ENCODE measurements around the gene HLA-DMA. TPM values are rescaled to one million over a fixed set of nuclear protein-coding genes. Genes with fewer than 3 reads are reported as not detected.
A peak's percentile ranks its signal among the peaks of the same experiment; 100 is the strongest.

Gene HLA-DMA
- total and polyA plus RNA-seq, 4 experiments from 2014 or later, result 8.1 to 26.0 (median 9.3) TPM

- Mint-ChIP-seq H3K36me3 (peaks cover 0 to 5% of the 10 kb centered on the region in 2 donors), H3K4me1 (peaks cover 24 to 38% (median 32%) of the 10 kb centered on the region in 4 donors), H3K4me3 (no peak overlapping the region), H3K27ac (peak overlapping the region in 3 of 7 donors; percentile 17 to 31 (median 18)), H3K27me3 (no peaks in the 10 kb centered on the region), H3K9me3 (no peaks in the 10 kb centered on the region)
- Histone ChIP-seq H3K36me3 (ENCODE audit: insufficient read depth, low read length) (no peaks in the 10 kb centered on the region), H3K27ac (ENCODE audit: low read depth, low read length) (no peak overlapping the region), H3K9me3 (ENCODE audit: control insufficient read depth in 1 of 2, low read length in 2 of 2) (no peaks in the 10 kb centered on the region), H3K4me3 (ENCODE audit: low read length in 2 of 2) (no peak overlapping the region), H3K27me3 (ENCODE audit: insufficient read depth, low read length) (no peaks in the 10 kb centered on the region), H3K4me1 (ENCODE audit: insufficient read depth, low read length) (peaks cover 27% of the 10 kb centered on the region)
- POLR2A ChIA-PET (ENCODE audit: partially characterized antibody), result interaction anchor here (1.0 to 11.1 kb wide), 5 partner anchors 13 to 116 kb away, joined by 3 to 607 read pairs (median 27); partner anchors contain the start of genes BRD2 and HLA-DMB
- intact Hi-C loops (cut with micrococcal nuclease), result no loop called here
- peak in 4 of 5 donors; percentile 32 to 43 (median 37) for DNase-seq
- CTCF ChIA-PET (ENCODE audit: partially characterized antibody), result interaction anchor here (0.6 to 13.5 kb wide), 14 partner anchors 17 to 542 kb away, joined by 3 to 567 read pairs (median 6); partner anchors contain the start of genes BRD2 and HLA-DMB
Observed at GRCh38 chr6:32954986-32955802, 2.3 kb upstream of the HLA-DMA start.

GRCh38 chr6:32954267-32954666, 1.4 kb upstream of the HLA-DMA start:
- DNase-seq, result no peak
- no peaks in the 10 kb centered on the region for H3K27me3 Mint-ChIP-seq
- peaks cover 24 to 42% (median 34%) of the 10 kb centered on the region in 4 donors for H3K4me1 Mint-ChIP-seq
- intact Hi-C loops (cut with micrococcal nuclease), result no loop called here
- H3K36me3 Mint-ChIP-seq, result peaks cover 0 to 5% of the 10 kb centered on the region in 2 donors
- Histone ChIP-seq H3K27ac (ENCODE audit: low read depth, low read length) (no peak overlapping the region), H3K27me3 (ENCODE audit: insufficient read depth, low read length) (no peaks in the 10 kb centered on the region), H3K4me1 (ENCODE audit: insufficient read depth, low read length) (peaks cover 27% of the 10 kb centered on the region), H3K9me3 (ENCODE audit: control insufficient read depth in 1 of 2, low read length in 2 of 2) (no peaks in the 10 kb centered on the region), H3K4me3 (ENCODE audit: low read length in 2 of 2) (no peak overlapping the region), H3K36me3 (ENCODE audit: insufficient read depth, low read length) (no peaks in the 10 kb centered on the region)
- peak overlapping the region in 2 of 7 donors; percentile 38 to 55 for H3K27ac Mint-ChIP-seq
- H3K9me3 Mint-ChIP-seq, result no peaks in the 10 kb centered on the region
- H3K4me3 Mint-ChIP-seq, result no peak overlapping the region
- POLR2A ChIA-PET (ENCODE audit: partially characterized antibody), result interaction anchor here (1.0 to 11.1 kb wide), 6 partner anchors 12 to 115 kb away, joined by 3 to 607 read pairs (median 20); partner anchors contain the start of genes BRD2, HLA-DMB and PSMB8
- CTCF ChIA-PET (ENCODE audit: partially characterized antibody), result interaction anchor here (0.6 to 13.5 kb wide), 20 partner anchors 17 to 1762 kb away, joined by 3 to 567 read pairs (median 8); partner anchors contain the start of genes BRD2, HLA-DMB and TAP2

DNA sequence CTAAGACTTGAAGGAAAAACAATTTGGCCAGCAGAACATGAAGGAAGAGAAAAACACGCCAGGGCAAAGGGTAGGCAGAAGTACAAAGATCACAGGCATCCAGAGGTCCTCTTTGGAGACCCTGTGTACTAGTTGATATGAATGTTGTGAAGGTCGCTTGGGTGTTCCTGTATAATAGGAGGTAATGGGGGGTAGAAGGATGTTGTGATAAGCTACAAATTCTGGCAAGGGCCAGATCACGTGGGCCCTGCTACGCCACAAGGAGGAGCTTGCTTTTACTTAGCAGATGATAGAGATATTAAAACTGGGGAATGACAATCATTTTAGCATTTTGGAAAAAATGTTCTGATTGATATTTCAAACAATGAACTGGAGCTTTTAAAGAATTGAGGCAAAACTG, 878 bp upstream of the HLA-DMA start:
- Histone ChIP-seq H3K36me3 (ENCODE audit: insufficient read depth, low read length) (no peaks in the 10 kb centered on the region), H3K4me1 (ENCODE audit: insufficient read depth, low read length) (peaks cover 27% of the 10 kb centered on the region), H3K4me3 (ENCODE audit: low read length in 2 of 2) (no peak overlapping the region), H3K27ac (ENCODE audit: low read depth, low read length) (no peak overlapping the region), H3K27me3 (ENCODE audit: insufficient read depth, low read length) (no peaks in the 10 kb centered on the region), H3K9me3 (ENCODE audit: control insufficient read depth in 1 of 2, low read length in 2 of 2) (no peaks in the 10 kb centered on the region)
- ChIA-PET CTCF (ENCODE audit: partially characterized antibody) (interaction anchor here (0.6 to 13.5 kb wide), 26 partner anchors 16 to 1762 kb away, joined by 3 to 567 read pairs (median 5); partner anchors contain the start of genes BRD2, HLA-DMB and TAP2), POLR2A (ENCODE audit: partially characterized antibody) (interaction anchor here (0.5 to 11.1 kb wide), 12 partner anchors 8 to 1388 kb away, joined by 3 to 607 read pairs (median 6); partner anchors contain the start of genes BRD2, HLA-DMB, PSMB8 and PSMB9)
- DNase-seq, result no peak
- Mint-ChIP-seq H3K9me3 (no peaks in the 10 kb centered on the region), H3K27me3 (no peaks in the 10 kb centered on the region), H3K4me3 (peak overlapping the region in 2 of 8 donors; percentile 46 to 54), H3K4me1 (peaks cover 24 to 42% (median 34%) of the 10 kb centered on the region in 4 donors), H3K36me3 (peaks cover 0 to 5% of the 10 kb centered on the region in 2 donors), H3K27ac (peak overlapping the region in 4 of 7 donors; percentile 16 to 89 (median 62))
- intact Hi-C loops (cut with micrococcal nuclease), result loop anchor here (1.0 to 2.0 kb wide), 7 partner anchors 9 to 68 kb away; no protein-coding TSS in a partner anchor

DNA sequence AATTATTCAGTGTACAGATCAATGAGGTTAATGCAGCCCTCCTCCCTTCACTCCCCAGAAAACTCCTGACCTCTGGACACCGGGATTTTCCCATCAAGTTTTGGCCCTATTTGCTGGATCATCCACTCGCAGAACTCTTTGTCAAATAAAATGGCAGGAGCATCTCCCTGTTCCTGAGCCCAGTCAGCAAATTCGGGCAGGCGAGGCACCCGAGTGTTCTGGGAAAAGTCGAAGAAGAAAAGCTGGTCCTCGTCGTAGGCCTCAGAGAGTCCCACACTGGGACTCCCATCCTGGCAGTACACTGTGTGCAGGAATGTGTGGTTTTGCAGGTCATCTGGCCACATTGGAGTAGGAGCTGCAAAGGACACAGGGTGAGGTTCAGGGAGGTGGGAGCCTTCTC, 2.4 kb downstream of the HLA-DMA start:
- no peaks in the 10 kb centered on the region for H3K9me3 Mint-ChIP-seq
- H3K9me3 ChIP-seq (ENCODE audit: control insufficient read depth in 1 of 2, low read length in 2 of 2), result no peaks in the 10 kb centered on the region
- H3K4me1 Mint-ChIP-seq, result peaks cover 28 to 58% (median 36%) of the 10 kb centered on the region in 4 donors
- no peaks in the 10 kb centered on the region for H3K36me3 Mint-ChIP-seq
- no peak overlapping the region for H3K27ac Mint-ChIP-seq
- no peaks in the 10 kb centered on the region for H3K27me3 Mint-ChIP-seq
- H3K27me3 ChIP-seq (ENCODE audit: insufficient read depth, low read length), result no peaks in the 10 kb centered on the region
- H3K36me3 ChIP-seq (ENCODE audit: insufficient read depth, low read length), result no peaks in the 10 kb centered on the region
- no peak overlapping the region for H3K4me3 ChIP-seq (ENCODE audit: low read length in 2 of 2)
- DNase-seq, result no peak
- no peak overlapping the region for H3K27ac ChIP-seq (ENCODE audit: low read depth, low read length)
- peaks cover 28% of the 10 kb centered on the region for H3K4me1 ChIP-seq (ENCODE audit: insufficient read depth, low read length)
- H3K4me3 Mint-ChIP-seq, result peak overlapping the region in 1 of 8 donors; percentile 39
- ChIA-PET CTCF (ENCODE audit: partially characterized antibody) (interaction anchor here (1.7 to 13.5 kb wide), 5 partner anchors 8 to 65 kb away, joined by 4 to 567 read pairs (median 235); partner anchors contain the start of genes BRD2 and HLA-DMB), POLR2A (ENCODE audit: partially characterized antibody) (interaction anchor here (1.2 to 11.1 kb wide), 4 partner anchors 8 to 112 kb away, joined by 5 to 607 read pairs (median 44); partner anchors contain the start of genes BRD2, HLA-DMB and TAP2)
- intact Hi-C loops (cut with micrococcal nuclease), result no loop called here

GRCh38 chr6:32950010-32950409, 2.9 kb downstream of the HLA-DMA start:
- no peak for DNase-seq
- no peaks in the 10 kb centered on the region for H3K36me3 ChIP-seq (ENCODE audit: insufficient read depth, low read length)
- intact Hi-C loops (cut with micrococcal nuclease), result no loop called here
- no peak overlapping the region for H3K4me3 ChIP-seq (ENCODE audit: low read length in 2 of 2)
- peaks cover 29% of the 10 kb centered on the region for H3K4me1 ChIP-seq (ENCODE audit: insufficient read depth, low read length)
- ChIA-PET CTCF (ENCODE audit: partially characterized antibody) (interaction anchor here (1.7 to 13.5 kb wide), 6 partner anchors 9 to 64 kb away, joined by 4 to 567 read pairs (median 132); partner anchors contain the start of genes BRD2 and HLA-DMB), POLR2A (ENCODE audit: partially characterized antibody) (interaction anchor here (1.2 to 11.1 kb wide), 4 partner anchors 8 to 112 kb away, joined by 5 to 607 read pairs (median 44); partner anchors contain the start of genes BRD2, HLA-DMB and TAP2)
- no peaks in the 10 kb centered on the region for H3K9me3 ChIP-seq (ENCODE audit: control insufficient read depth in 1 of 2, low read length in 2 of 2)
- Mint-ChIP-seq H3K4me1 (peaks cover 28 to 58% (median 37%) of the 10 kb centered on the region in 4 donors), H3K27me3 (no peaks in the 10 kb centered on the region), H3K4me3 (peak overlapping the region in 1 of 8 donors; percentile 39), H3K27ac (no peak overlapping the region), H3K36me3 (no peaks in the 10 kb centered on the region), H3K9me3 (no peaks in the 10 kb centered on the region)
- no peaks in the 10 kb centered on the region for H3K27me3 ChIP-seq (ENCODE audit: insufficient read depth, low read length)
- H3K27ac ChIP-seq (ENCODE audit: low read depth, low read length), result no peak overlapping the region

GRCh38 chr6:32949113-32949512, 3.8 kb downstream of the HLA-DMA start:
- Histone ChIP-seq H3K27ac (ENCODE audit: low read depth, low read length) (no peak overlapping the region), H3K27me3 (ENCODE audit: insufficient read depth, low read length) (no peaks in the 10 kb centered on the region), H3K9me3 (ENCODE audit: control insufficient read depth in 1 of 2, low read length in 2 of 2) (no peaks in the 10 kb centered on the region), H3K4me3 (ENCODE audit: low read length in 2 of 2) (no peak overlapping the region), H3K36me3 (ENCODE audit: insufficient read depth, low read length) (no peaks in the 10 kb centered on the region), H3K4me1 (ENCODE audit: insufficient read depth, low read length) (peaks cover 33% of the 10 kb centered on the region)
- ChIA-PET CTCF (ENCODE audit: partially characterized antibody) (interaction anchor here (3.5 to 13.5 kb wide), 4 partner anchors 11 to 63 kb away, joined by 28 to 567 read pairs (median 386); partner anchors contain the start of genes BRD2 and HLA-DMB), POLR2A (ENCODE audit: partially characterized antibody) (interaction anchor here (11.1 kb wide), 1 partner anchor 25 kb away, joined by 607 read pairs; the partner anchor contains the start of gene BRD2)
- H3K27ac Mint-ChIP-seq, result no peak overlapping the region
- H3K27me3 Mint-ChIP-seq, result no peaks in the 10 kb centered on the region
- H3K4me1 Mint-ChIP-seq, result peaks cover 34 to 58% (median 40%) of the 10 kb centered on the region in 4 donors
- DNase-seq, result no peak
- no peaks in the 10 kb centered on the region for H3K9me3 Mint-ChIP-seq
- H3K36me3 Mint-ChIP-seq, result no peaks in the 10 kb centered on the region
- H3K4me3 Mint-ChIP-seq, result no peak overlapping the region
- intact Hi-C loops (cut with micrococcal nuclease), result no loop called here
